ENCODE results near the gene FLVCR1. TPM values are rescaled to one million over a fixed set of nuclear protein-coding genes. Genes with fewer than 3 reads are reported as not detected.
"Not testable (repeated sequence)": the region's sequence is repeated elsewhere in the genome, so short reads cannot be mapped to it uniquely, and the experiment has no call there.

FLVCR1 gene
- total and polyA plus RNA-seq, 2 donors (not counting 3 experiments of a cell fraction or from before 2014, with no cell fraction given), result 3.2 to 11.9 TPM

DNA sequence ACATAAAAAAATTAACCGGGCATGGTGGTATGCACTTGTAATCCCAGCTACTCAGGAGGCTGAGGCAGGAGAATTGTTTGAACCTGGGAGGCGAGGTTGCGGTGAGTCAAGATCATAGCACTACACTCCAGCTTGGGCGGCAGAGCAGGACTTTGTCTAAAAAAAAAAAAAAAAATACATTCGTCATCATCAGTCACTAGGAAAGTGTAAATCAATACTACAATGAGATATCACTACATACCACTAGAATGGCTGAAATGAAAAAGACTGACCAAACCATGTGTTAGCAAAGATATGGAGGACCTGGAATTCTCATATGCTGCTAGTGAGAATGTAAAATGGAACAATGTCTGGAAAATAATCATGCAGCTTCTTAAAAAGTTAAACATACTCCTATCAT lies 19.9 kb upstream of the FLVCR1 start:
- FAIRE-seq (no peak), DNase-seq (ENCODE audit: low read depth, low spot score) (no peak)
- H2AFZ ChIP-seq (ENCODE audit: low read depth, low read length), result no peak overlapping the region
- H3K27ac ChIP-seq (ENCODE audit: insufficient read depth, low read depth, low read length), result no peak overlapping the region
- H3K9me1 ChIP-seq (replicated peaks; ENCODE audit: control insufficient read depth, extremely low read depth, insufficient read depth, low read length), result no peaks in the 10 kb centered on the region
- CTCF ChIA-PET, result interaction anchor here (0.8 to 2.5 kb wide), 3 partner anchors 11 to 361 kb away, joined by 3 to 8 read pairs (median 3); no protein-coding TSS in a partner anchor
- no peaks in the 10 kb centered on the region for H3K4me1 ChIP-seq (ENCODE audit: control insufficient read depth, extremely low read depth, insufficient read depth, low read length)
- no peaks in the 10 kb centered on the region for H3K27me3 ChIP-seq (ENCODE audit: control insufficient read depth in 2 of 2, insufficient read depth in 2 of 2, low read length in 2 of 2)
- H3K79me2 ChIP-seq (ENCODE audit: control insufficient read depth, insufficient read depth, low read length), result no peaks in the 10 kb centered on the region
- no peak overlapping the region for H3K9ac ChIP-seq (replicated peaks; ENCODE audit: extremely low read depth, insufficient read depth, low read length)
- TF ChIP-seq CTCF (IDR thresholded peaks at IDR 0.05; ENCODE audit: extremely low read depth in 1 of 2, insufficient read depth in 1 of 2, low read depth in 1 of 2, low read length in 2 of 2), result no peak
- TF ChIP-seq EZH2 (IDR thresholded peaks at IDR 0.05; ENCODE audit: borderline replicate concordance, low read depth, low read length, severe bottlenecking), result no peak
- TF ChIP-seq, protein P1, sequence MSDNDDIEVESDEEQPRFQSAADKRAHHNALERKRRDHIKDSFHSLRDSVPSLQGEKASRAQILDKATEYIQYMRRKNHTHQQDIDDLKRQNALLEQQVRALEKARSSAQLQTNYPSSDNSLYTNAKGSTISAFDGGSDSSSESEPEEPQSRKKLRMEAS (IDR thresholded peaks at IDR 0.05; ENCODE audit: insufficient read depth, insufficient read length), result no peak
- no peaks in the 10 kb centered on the region for H3K36me3 ChIP-seq (ENCODE audit: control insufficient read depth in 2 of 2, extremely low read depth in 1 of 2, insufficient read depth in 2 of 2, low read length in 2 of 2)
- no peaks in the 10 kb centered on the region for H3K9me3 ChIP-seq (replicated peaks; ENCODE audit: control insufficient read depth, insufficient read depth, low read length)
- POLR2A ChIA-PET, result interaction anchor here (0.6 kb wide), 1 partner anchor 178 kb away, joined by 3 read pairs; no protein-coding TSS in a partner anchor
- H3K4me3 ChIP-seq (replicated peaks in 1 of 3; ENCODE audit: insufficient read depth in 1 of 3, low read depth in 1 of 3, low read length in 3 of 3), result no peak overlapping the region
- no peak overlapping the region for H3K4me2 ChIP-seq (ENCODE audit: insufficient read depth, low read length)
- no TSS peak for BruUV-seq (replicated peaks)
- intact Hi-C loops (cut with micrococcal nuclease), result no loop called here
- no peaks in the 10 kb centered on the region for H4K20me1 ChIP-seq (replicated peaks; ENCODE audit: control insufficient read depth, extremely low read depth, insufficient read depth, low read length)
- dilution Hi-C loops (cut with MboI; ENCODE audit: extremely low pct_ligation_motif_present, low sequenced_read_pairs), result no loop called here

DNA sequence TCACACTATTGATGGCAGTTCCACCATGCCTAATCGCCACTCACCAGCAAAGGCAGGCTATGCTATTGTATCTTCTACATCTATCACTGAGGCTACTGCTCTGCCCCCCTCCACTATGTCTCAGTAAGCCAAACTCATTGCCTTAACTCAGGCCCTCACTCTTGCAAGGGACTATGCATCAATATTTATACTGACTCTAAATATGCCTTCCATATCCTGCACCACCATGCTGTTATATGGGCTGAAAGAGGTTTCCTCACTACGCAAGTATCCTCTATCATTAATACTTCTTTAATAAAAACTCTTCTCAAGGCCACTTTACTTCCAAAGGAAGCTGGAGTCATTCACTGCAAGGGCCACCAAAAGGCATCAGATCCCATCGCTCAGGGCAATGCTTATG lies 13.6 kb upstream of the FLVCR1 start:
- H3K79me2 ChIP-seq (ENCODE audit: control insufficient read depth, insufficient read depth, low read length); H4K20me1 ChIP-seq (replicated peaks; ENCODE audit: control insufficient read depth, extremely low read depth, insufficient read depth, low read length); H3K9me3 ChIP-seq (replicated peaks; ENCODE audit: control insufficient read depth, insufficient read depth, low read length); DNase-seq (ENCODE audit: low read depth, low spot score); dilution Hi-C loops (cut with MboI; ENCODE audit: extremely low pct_ligation_motif_present, low sequenced_read_pairs); CTCF ChIA-PET; POLR2A ChIA-PET; FAIRE-seq; H3K4me1 ChIP-seq (ENCODE audit: control insufficient read depth, extremely low read depth, insufficient read depth, low read length); H3K4me2 ChIP-seq (ENCODE audit: insufficient read depth, low read length); intact Hi-C loops (cut with micrococcal nuclease); H3K9ac ChIP-seq (replicated peaks; ENCODE audit: extremely low read depth, insufficient read depth, low read length); BruUV-seq (replicated peaks); H3K9me1 ChIP-seq (replicated peaks; ENCODE audit: control insufficient read depth, extremely low read depth, insufficient read depth, low read length); H3K36me3 ChIP-seq (ENCODE audit: control insufficient read depth in 2 of 2, extremely low read depth in 1 of 2, insufficient read depth in 2 of 2, low read length in 2 of 2); H2AFZ ChIP-seq (ENCODE audit: low read depth, low read length); H3K4me3 ChIP-seq (replicated peaks in 1 of 3; ENCODE audit: insufficient read depth in 1 of 3, low read depth in 1 of 3, low read length in 3 of 3); H3K27ac ChIP-seq (ENCODE audit: insufficient read depth, low read depth, low read length); H3K27me3 ChIP-seq (ENCODE audit: control insufficient read depth in 2 of 2, insufficient read depth in 2 of 2, low read length in 2 of 2): not testable (repeated sequence)
